HFF-Myc (cell line): ENCODE data around the gene SUMO1.

Experiments
- DNase-seq: peaks from one replicate; pipeline ENCODE4 v3.0.0-alpha.2; 2011; ENCODE audit warnings: low read depth; ENCODE audit errors: extremely low read depth
- H3K4me3 ChIP-seq: replicated peaks from 2 replicates; pipeline ENCODE4 v1.5.1; 2011; ENCODE audit warnings: low read depth, mild to moderate bottlenecking, control low read depth, low read length
- TF ChIP-seq, protein P1 (sequence below): IDR thresholded peaks from 2 replicates; pipeline ENCODE4 v1.5.1; 2012; ENCODE audit warnings: mild to moderate bottlenecking, low read depth, low read length, control low read depth; ENCODE audit errors: missing control alignments

The SUMO1 gene

GRCh38 chr2:202201220-202202160 lies 36.9 kb downstream of the SUMO1 start:
- no peak overlapping the region for H3K4me3 ChIP-seq
- TF ChIP-seq, protein P1, sequence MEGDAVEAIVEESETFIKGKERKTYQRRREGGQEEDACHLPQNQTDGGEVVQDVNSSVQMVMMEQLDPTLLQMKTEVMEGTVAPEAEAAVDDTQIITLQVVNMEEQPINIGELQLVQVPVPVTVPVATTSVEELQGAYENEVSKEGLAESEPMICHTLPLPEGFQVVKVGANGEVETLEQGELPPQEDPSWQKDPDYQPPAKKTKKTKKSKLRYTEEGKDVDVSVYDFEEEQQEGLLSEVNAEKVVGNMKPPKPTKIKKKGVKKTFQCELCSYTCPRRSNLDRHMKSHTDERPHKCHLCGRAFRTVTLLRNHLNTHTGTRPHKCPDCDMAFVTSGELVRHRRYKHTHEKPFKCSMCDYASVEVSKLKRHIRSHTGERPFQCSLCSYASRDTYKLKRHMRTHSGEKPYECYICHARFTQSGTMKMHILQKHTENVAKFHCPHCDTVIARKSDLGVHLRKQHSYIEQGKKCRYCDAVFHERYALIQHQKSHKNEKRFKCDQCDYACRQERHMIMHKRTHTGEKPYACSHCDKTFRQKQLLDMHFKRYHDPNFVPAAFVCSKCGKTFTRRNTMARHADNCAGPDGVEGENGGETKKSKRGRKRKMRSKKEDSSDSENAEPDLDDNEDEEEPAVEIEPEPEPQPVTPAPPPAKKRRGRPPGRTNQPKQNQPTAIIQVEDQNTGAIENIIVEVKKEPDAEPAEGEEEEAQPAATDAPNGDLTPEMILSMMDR, result no peak
- no peak for DNase-seq

DNA sequence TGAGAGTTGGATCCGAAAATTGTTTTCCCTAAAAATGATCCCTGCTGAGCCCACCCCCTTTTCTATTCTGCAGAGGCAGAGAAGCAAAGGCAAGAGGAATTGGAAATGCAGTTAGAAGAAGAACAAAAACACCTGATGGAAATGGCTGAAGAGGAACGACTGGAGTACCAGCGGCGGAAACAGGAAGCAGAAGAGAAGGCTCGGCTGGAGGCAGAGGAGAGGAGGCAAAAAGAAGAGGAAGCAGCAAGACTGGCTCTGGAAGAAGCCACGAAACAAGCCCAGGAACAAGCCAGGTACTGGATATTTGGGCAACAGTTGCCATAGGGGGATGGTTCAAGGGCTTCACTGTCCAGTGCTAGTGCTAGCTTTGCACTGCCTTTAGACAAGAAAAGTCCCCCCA lies 41.7 kb downstream of the SUMO1 start:
- no peak for DNase-seq
- H3K4me3 ChIP-seq, result no peak overlapping the region
- TF ChIP-seq, protein P1, result no peak

DNA sequence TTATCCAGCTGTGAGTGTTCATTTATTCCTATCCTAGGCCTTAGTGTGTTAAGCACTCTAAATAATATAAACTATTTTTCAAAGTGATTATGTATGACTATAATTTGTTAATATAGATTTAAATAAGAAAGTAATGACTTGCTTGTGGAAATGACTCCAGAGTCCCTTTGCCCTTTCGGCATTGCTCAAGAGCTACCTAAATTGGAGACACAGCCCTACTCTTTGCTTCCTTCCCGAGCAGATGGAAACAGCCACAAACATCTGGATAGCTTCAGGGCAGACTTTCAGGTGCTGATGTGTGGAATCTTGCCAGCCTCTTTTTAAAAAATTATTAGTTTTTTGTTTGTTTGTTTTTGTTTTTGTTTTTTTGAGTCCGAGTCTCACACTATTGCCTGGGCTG lies 44.0 kb downstream of the SUMO1 start:
- no peak overlapping the region for H3K4me3 ChIP-seq
- TF ChIP-seq, protein P1, result no peak
- no peak for DNase-seq

GRCh38 chr2:202193881-202194353 lies 44.5 kb downstream of the SUMO1 start:
- TF ChIP-seq, protein P1, result no peak
- no peak overlapping the region for H3K4me3 ChIP-seq
- DNase-seq, result no peak

GRCh38 chr2:202193305-202193704 lies 45.1 kb downstream of the SUMO1 start:
- no peak for DNase-seq
- TF ChIP-seq, protein P1, result no peak

GRCh38 chr2:202187570-202187969 lies 50.8 kb downstream of the SUMO1 start:
- DNase-seq, result no peak
- H3K4me3 ChIP-seq, result no peak overlapping the region
- TF ChIP-seq, protein P1, result no peak

More at GRCh38 chr2:202193305-202193704, 45.1 kb downstream of the SUMO1 start:
- no peak overlapping the region for H3K4me3 ChIP-seq
